Activated CD4-positive, alpha-beta T cell treated with anti-CD3 and anti-CD28 coated beads, Interleukin-2, amount 10 ng/mL, durations not matched to agents 7 days and 5 days (primary cell): ENCODE measurements around the gene CRLF2. TPM values are rescaled to one million over a fixed set of nuclear protein-coding genes. Genes with fewer than 3 reads are reported as not detected.

ENCODE experiments used
- CTCF ChIA-PET: fragments of 350-600 bp; sonication (Branson Sonifier 250); formaldehyde crosslinking; loops from one replicate; lab custom pipeline; 2021; ENCODE audit warnings: antibody characterized with exemption; lab: Charles Lee
- POLR2A ChIA-PET: fragments of 350-600 bp; sonication (Branson Sonifier 250); formaldehyde crosslinking; loops from one replicate; lab custom pipeline; 2021; ENCODE audit warnings: antibody characterized with exemption; lab: Charles Lee
- DNase-seq: peaks from one replicate; pipeline ENCODE4 v3.0.0-alpha.2; 2020
- H3K27ac Mint-ChIP-seq: one replicate; pipeline ENCODE4 v1.8.0; 2021; ENCODE audit warnings: mild to moderate bottlenecking, moderate library complexity, mixed read lengths
- H3K27me3 Mint-ChIP-seq: one replicate; pipeline ENCODE4 v1.8.0; 2021; ENCODE audit warnings: mixed read lengths
- H3K36me3 Mint-ChIP-seq: one replicate; pipeline ENCODE4 v1.8.0; 2021; ENCODE audit warnings: low read depth, mixed read lengths
- H3K4me1 Mint-ChIP-seq: one replicate; pipeline ENCODE4 v1.8.0; 2021; ENCODE audit warnings: mixed read lengths
- H3K4me3 Mint-ChIP-seq: one replicate; pipeline ENCODE4 v1.8.0; 2021; ENCODE audit warnings: mild to moderate bottlenecking, moderate library complexity, mixed read lengths
- H3K9me3 Mint-ChIP-seq: one replicate; pipeline ENCODE4 v1.8.0; 2021; ENCODE audit warnings: mixed read lengths
- total RNA-seq, 2 experiments: library from RNA; stranded (reverse); gene quantifications; one replicate each; pipeline ENCODE4 v1.2.3, GENCODE V29; 2021

Gene CRLF2
- total RNA-seq, 2 experiments from 2014 or later, result 3.4 to 4.5 TPM

- Mint-ChIP-seq H3K27ac (no peak overlapping the region), H3K4me1 (no peaks in the 10 kb centered on the region), H3K36me3 (no peaks in the 10 kb centered on the region), H3K4me3 (no peak overlapping the region), H3K9me3 (no peaks in the 10 kb centered on the region), H3K27me3 (no peaks in the 10 kb centered on the region)
- ChIA-PET CTCF (no interaction called here), POLR2A (no interaction called here)
- DNase-seq, result no peak
These were observed 60.4 kb downstream of the CRLF2 start for GRCh38 chrX:1152090-1152489.

- ChIA-PET CTCF (no interaction called here), POLR2A (no interaction called here)
- no peaks in the 10 kb centered on the region for H3K9me3 Mint-ChIP-seq
- H3K27ac Mint-ChIP-seq, result no peak overlapping the region
- no peaks in the 10 kb centered on the region for H3K4me1 Mint-ChIP-seq
- no peaks in the 10 kb centered on the region for H3K36me3 Mint-ChIP-seq
- no peak overlapping the region for H3K4me3 Mint-ChIP-seq
- no peak for DNase-seq
- H3K27me3 Mint-ChIP-seq, result no peaks in the 10 kb centered on the region
These were observed 60.9 kb downstream of the CRLF2 start for GRCh38 chrX:1151378-1152077.

DNA sequence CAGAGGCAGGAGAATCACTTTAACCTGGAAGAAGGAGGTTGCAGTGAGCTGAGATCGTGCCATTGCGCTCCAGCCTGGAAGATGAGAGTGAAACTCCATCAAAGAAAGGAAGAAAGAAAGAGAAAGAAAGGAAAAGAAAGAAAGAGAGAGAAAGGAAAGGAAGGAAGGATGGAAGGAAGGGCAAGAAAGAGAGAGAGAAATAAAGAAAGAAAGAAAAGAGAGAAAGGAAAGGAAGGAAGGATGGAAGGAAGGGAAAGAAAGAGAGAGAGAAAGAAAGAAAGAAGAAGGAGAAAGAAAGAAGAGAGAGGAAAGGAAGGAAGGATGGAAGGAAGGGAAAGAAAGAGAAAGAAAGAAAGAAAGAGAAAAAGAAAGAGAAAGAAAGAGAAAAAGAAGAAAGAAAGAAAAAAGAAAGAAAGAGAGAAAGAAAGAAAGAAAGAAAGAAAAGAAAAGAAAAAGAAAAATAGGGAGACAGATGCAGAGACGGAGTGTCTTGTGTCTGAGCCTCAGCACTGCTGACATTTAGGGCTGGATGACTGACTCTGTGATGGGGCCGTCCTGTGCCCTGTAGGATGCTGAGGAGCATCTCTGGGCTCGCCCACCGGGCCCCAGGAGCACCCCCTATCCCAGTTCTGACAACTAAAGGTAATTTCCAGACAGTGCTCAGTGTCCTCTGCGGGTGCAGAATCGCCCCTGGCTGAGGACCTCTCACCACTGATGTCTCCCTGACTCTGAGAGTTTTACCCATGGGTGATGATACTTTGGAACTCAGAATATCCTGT is 61.7 kb downstream of the CRLF2 start:
- Mint-ChIP-seq H3K4me3 (no peak overlapping the region), H3K27ac (no peak overlapping the region), H3K27me3 (no peaks in the 10 kb centered on the region), H3K4me1 (no peaks in the 10 kb centered on the region), H3K36me3 (no peaks in the 10 kb centered on the region), H3K9me3 (no peaks in the 10 kb centered on the region)
- no peak for DNase-seq
- ChIA-PET CTCF (no interaction called here), POLR2A (no interaction called here)

DNA sequence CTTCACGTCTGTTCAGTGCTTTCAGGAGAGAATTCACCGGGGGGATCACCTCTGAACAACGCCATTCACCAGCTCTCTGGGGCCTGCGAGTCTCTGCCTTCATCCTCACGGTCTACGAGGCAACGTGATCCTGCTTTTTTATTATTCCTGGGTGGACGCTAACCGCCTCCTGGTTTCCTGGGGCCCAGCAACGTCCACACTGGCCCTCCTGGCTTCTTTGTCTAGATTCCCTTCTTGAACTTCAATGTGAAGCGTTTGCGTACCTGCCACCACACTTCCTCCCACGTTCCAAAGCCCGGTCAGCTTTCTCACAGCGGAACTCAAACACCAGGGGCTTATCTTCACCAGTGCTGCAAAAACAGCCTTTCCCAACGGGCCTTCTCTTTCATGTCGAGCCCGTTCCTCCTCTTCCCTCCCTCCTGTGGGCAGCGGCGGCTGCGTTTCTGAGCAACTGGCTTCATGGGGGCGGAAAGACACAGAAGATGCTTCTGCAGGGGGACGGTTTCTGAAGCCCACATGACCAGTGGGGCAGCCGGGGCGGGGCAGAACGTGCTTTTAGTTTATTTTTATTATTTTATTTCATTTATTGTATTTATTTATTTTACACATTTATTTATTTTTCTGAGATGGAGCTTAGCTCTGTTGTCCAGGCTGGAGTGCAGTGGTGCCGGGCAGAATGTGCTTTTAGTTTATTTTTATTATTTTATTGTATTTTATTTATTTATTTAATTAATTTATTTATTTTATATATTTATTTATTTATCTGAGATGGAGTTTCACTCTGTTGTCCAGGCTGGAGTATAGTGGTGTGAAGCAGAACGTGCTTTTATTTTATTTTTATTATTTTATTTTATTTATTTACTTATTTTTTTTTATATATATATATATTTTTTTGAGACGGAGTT is 64.6 kb downstream of the CRLF2 start:
- Mint-ChIP-seq H3K27ac (no peak overlapping the region), H3K36me3 (no peaks in the 10 kb centered on the region), H3K4me1 (no peaks in the 10 kb centered on the region), H3K4me3 (no peak overlapping the region), H3K27me3 (no peaks in the 10 kb centered on the region), H3K9me3 (no peaks in the 10 kb centered on the region)
- POLR2A ChIA-PET, result no interaction called here
- CTCF ChIA-PET, result no interaction called here
- no peak for DNase-seq

- Mint-ChIP-seq H3K4me3 (no peak overlapping the region), H3K27ac (no peak overlapping the region), H3K4me1 (no peaks in the 10 kb centered on the region), H3K9me3 (no peaks in the 10 kb centered on the region), H3K36me3 (no peaks in the 10 kb centered on the region), H3K27me3 (no peaks in the 10 kb centered on the region)
- no peak for DNase-seq
- POLR2A ChIA-PET, result no interaction called here
- CTCF ChIA-PET, result no interaction called here
These were observed 68.2 kb downstream of the CRLF2 start for GRCh38 chrX:1144293-1144692.

Other genes starting within 250 kb of the CRLF2 start
- gene CSF2RA, start 56.2 kb upstream of the CRLF2 start, total RNA-seq, result under 1 TPM in 1 of 2 experiments, not detected in 1; 0.25 TPM
- gene IL3RA, start 124.1 kb upstream of the CRLF2 start, total RNA-seq, result 1 to 10 TPM; 6.4 to 7.1 TPM
- 100 to 1,000 TPM; 259 to 261 TPM for gene SLC25A6, start 179.5 kb upstream of the CRLF2 start, total RNA-seq
- gene ASMTL, start 240.3 kb upstream of the CRLF2 start, total RNA-seq, result 10 to 100 TPM; 30.7 to 33.9 TPM